A549 (cell line): Measurements from ENCODE around the gene ANXA6.

Experiments
- CBX8 ChIP-seq: fragments of 200-600 bp; sonication (generic); IDR thresholded peaks from 2 replicates; pipeline ENCODE4 v1.6.1; 2016
- CEBPB ChIP-seq, 2 experiments: fragments of >200 bp in 1 of 2; sonication (Bioruptor Twin) in 1 of 2; formaldehyde crosslinking in 1 of 2; IDR thresholded peaks; 2 replicates each; pipeline ENCODE4 v1.6.1; 2012 to 2016
- CHD2 ChIP-seq: fragments of 150-350 bp; IDR thresholded peaks from 2 replicates; pipeline ENCODE4 v1.6.1; 2014; ENCODE audit warnings: low read length; ENCODE audit not compliant: partially characterized antibody
- CTCF ChIP-seq: fragments of >200 bp; sonication (Bioruptor Twin); formaldehyde crosslinking; IDR thresholded peaks from 3 replicates; pipeline ENCODE4 v1.5.1; 2016
- E2F6 ChIP-seq: IDR thresholded peaks from 2 replicates; pipeline ENCODE4 v1.6.1; 2012; ENCODE audit warnings: low read depth, borderline replicate concordance
- EP300 ChIP-seq, 2 experiments: fragments of >200 bp; sonication (Bioruptor Twin); formaldehyde crosslinking; IDR thresholded peaks; 2 replicates in 1 of 2; 3 replicates in 1 of 2; pipeline ENCODE4 v1.6.1; 2016 to 2017
- HDAC2 ChIP-seq: fragments of 200-600 bp; sonication (generic); IDR thresholded peaks from 2 replicates; pipeline ENCODE4 v1.6.1; 2016
- HOXA7 ChIP-seq: fragments of 250-450 bp; sonication (Bioruptor Pico); IDR thresholded peaks from 2 replicates; pipeline ENCODE4 v1.5.0; 2020; ENCODE audit warnings: mild to moderate bottlenecking, moderate library complexity
- MAX ChIP-seq: IDR thresholded peaks from 2 replicates; pipeline ENCODE4 v1.6.1; 2012
- MYC ChIP-seq: IDR thresholded peaks from 2 replicates; pipeline ENCODE4 v1.6.1; 2012; ENCODE audit warnings: mild to moderate bottlenecking, inconsistent platforms, low read length, improper control_type of control experiment, borderline replicate concordance
- POLR2A ChIP-seq: IDR thresholded peaks from 2 replicates; pipeline ENCODE4 v1.6.1; 2012; ENCODE audit warnings: mild to moderate bottlenecking, low read length
- RARB ChIP-seq: fragments of 250-450 bp; sonication (Bioruptor Pico); IDR thresholded peaks from 2 replicates; pipeline ENCODE4 v1.8.0; 2021; ENCODE audit warnings: mild to moderate bottlenecking, moderate library complexity
- RFX5 ChIP-seq: fragments of 450-650 bp; IDR thresholded peaks from 2 replicates; pipeline ENCODE4 v1.7.1; 2014; ENCODE audit warnings: antibody characterized with exemption, mild to moderate bottlenecking, moderate library complexity

GRCh38 chr5:151191661-151192060 is 34.1 kb upstream of the ANXA6 start:
- no peak for TF ChIP-seq CTCF
- no peak for TF ChIP-seq CBX8
- TF ChIP-seq CHD2: no peak
- no peak for TF ChIP-seq HOXA7 (CRISPR knock-in tag)
- TF ChIP-seq E2F6: no peak
- no peak for TF ChIP-seq MYC
- no peak for TF ChIP-seq MAX
- TF ChIP-seq POLR2A: no peak
- TF ChIP-seq EP300 (IDR thresholded peaks at IDR 0.05): no peak
- TF ChIP-seq RARB (CRISPR knock-in tag): no peak
- TF ChIP-seq HDAC2: no peak
- TF ChIP-seq RFX5: no peak
- no peak for TF ChIP-seq CEBPB (IDR thresholded peaks at IDR 0.05)
